ENCODE results near the gene ABCG4.
"Not testable (repeated sequence)": the region's sequence is repeated elsewhere in the genome, so short reads cannot be mapped to it uniquely, and the experiment has no call there.

ABCG4 gene

GRCh38 chr11:119184399-119184798 lies 35.5 kb downstream of the ABCG4 start:
- not testable (repeated sequence) for DNase-seq (ENCODE audit: low read depth)

DNA sequence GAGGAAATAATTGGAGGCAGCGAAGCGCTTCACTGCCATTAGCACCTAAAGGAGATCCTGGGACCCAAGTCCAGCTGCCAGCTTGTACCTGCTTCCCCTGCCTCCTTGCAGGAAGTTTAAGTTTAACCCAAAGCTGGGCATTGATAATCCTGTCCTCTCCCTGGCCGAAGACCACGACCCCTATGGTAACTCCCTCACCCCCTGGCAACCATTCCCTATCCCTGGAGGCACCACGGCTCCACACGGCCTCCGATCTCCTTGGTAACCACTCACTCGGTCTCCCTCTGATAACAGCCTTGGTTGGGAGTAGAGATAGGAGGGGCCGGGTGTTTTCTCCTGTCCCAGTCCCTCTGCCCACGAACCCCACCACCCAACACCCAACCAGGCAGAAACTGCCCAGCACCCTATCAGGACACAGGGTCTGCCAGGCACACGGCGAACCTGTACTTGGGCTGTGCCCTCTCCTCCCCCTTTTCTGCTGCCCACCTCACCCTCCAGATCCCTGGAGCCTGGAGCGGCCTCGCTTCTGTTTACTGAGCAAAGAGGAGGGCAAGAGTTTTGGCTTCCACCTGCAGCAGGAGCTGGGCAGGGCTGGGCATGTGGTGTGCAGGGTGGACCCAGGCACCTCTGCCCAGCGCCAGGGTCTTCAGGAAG lies 37.3 kb downstream of the ABCG4 start:
- DNase-seq (ENCODE audit: low read depth), result no peak

DNA sequence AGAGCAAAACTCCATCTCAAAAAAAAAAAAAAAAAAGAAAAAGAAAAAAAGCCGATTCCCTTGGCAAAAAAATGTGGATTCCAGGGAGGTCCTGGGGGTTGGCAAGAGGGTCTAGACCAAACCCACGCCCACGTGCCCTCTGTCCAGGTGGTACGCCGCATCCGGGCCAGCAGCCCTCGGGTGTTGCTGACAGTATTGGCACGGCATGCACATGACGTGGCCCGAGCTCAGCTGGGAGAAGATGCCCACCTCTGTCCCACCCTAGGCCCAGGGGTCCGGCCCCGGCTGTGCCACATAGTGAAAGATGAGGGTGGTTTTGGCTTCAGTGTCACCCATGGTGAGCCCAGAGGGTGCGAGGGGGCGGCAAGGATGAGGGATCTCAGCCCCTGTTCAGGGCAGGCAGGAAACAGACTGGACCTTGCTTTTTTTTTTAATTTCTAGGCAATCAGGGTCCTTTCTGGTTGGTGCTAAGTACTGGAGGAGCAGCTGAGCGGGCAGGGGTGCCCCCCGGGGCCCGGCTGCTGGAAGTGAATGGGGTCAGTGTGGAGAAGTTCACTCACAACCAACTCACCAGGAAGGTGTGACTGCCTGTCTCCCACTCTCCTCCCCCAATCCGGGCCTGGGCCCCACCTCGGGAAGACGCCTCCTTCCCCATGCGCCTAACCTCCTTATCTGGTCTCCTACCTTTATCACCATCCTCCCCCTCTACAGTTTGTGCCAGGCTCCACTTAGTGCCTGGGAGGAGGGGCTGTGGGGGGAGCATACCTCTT lies 38.5 kb downstream of the ABCG4 start:
- no peak for DNase-seq (ENCODE audit: low read depth)

DNA sequence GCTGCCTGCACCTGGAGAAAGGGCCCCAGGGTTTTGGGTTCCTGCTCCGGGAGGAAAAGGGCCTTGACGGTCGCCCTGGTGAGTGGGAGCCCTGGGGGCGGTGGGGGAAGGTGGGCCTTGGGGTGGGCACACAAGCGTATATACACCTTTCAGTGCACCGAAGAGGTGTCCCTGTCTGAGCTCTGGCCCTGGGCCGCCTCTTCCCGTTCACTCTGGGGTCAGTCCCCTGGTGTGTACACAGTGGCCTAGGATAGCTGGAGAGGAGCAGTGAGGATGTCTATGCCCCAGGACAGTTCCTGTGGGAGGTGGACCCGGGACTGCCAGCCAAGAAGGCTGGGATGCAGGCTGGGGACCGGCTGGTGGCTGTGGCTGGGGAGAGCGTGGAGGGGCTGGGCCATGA lies 39.2 kb downstream of the ABCG4 start:
- DNase-seq (ENCODE audit: low read depth), result no peak

DNA sequence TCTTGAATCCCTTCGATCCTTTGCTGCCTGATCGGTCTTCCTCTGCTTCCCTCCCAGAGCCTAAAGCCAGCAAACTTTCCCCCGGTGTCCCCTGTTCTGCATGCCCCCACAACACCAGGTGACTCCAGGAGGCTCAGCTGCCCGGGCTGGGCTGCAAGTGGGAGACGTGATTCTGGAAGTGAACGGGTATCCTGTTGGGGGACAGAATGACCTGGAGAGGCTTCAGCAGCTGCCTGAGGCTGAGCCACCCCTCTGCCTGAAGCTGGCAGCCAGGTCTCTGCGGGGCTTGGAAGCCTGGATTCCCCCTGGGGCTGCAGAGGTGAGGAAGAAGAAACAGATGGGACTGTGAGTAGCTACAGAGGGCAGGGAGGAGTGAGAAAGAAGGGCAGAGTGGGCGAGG lies 40.0 kb downstream of the ABCG4 start:
- DNase-seq (ENCODE audit: low read depth), result no peak

- DNase-seq (ENCODE audit: low read depth), result no peak
These were observed 40.5 kb downstream of the ABCG4 start for GRCh38 chr11:119189393-119189792.

DNA sequence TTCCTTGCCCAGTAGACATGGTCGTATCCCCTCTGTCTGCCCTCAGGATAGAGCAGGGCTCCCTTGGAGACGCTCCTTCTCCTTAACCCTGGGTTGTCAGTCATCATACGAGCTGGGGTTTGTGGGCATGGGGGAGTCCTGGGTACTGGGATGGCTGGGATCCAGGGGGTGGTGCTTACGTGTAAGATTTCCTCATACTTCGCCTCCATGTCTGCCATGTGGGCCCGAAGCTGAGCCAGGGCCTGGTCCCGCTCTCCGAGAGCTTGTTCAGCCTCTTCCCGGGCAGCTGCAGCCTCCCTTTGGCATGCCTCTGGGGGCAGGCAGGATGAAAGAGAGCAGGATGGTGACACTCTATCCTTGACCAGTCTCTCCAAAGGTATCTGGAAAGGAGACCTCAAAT lies 41.7 kb downstream of the ABCG4 start:
- no peak for DNase-seq (ENCODE audit: low read depth)

GRCh38 chr11:119191265-119191664 lies 42.4 kb downstream of the ABCG4 start:
- not testable (repeated sequence) for DNase-seq (ENCODE audit: low read depth)

DNA sequence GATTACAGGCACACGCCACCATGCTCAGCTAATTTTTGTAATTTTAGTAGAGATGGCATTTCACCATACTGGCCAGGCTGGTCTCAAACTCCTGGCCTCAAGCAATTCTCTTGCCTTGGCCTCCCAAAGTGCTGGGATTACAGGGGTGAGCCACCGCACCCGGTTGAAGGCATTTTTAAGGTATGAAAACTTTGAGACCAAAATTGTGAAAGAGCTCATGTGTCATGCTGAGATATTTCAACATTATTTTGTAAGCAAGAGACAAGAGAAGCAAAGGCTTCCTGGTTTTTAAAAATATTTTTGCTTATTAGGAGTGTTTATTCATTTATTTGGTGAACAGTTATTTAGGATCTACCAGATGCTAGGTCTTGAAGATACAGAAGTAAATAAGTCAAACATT lies 43.3 kb downstream of the ABCG4 start:
- no peak for DNase-seq (ENCODE audit: low read depth)

DNA sequence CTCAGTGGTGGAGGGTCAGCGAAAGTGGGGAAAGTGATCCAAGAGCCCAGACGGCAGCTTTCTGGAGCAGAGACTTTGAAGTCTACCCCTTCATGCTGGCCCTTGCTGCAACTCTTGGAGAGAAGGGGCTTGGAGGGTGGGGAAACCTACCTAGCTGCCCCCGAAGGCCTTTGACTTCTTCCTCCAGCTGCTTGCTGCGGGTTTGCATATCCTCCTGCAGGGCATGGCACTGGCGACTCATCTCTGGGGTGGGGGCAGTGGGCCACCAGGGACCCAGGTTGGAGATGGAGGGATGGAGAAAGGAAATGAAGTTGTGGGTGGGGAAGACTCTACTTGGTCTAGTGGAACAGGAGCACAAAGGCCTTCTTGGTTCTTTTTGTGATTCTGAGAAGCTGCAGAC lies 44.1 kb downstream of the ABCG4 start:
- no peak for DNase-seq (ENCODE audit: low read depth)

- DNase-seq (ENCODE audit: low read depth), result no peak
These were observed 44.8 kb downstream of the ABCG4 start for GRCh38 chr11:119193626-119194025.

GRCh38 chr11:119194811-119195440 lies 46.1 kb downstream of the ABCG4 start:
- no peak for DNase-seq (ENCODE audit: low read depth)

GRCh38 chr11:119195680-119196079 lies 46.8 kb downstream of the ABCG4 start:
- DNase-seq (ENCODE audit: low read depth), result peak; percentile 78

- DNase-seq (ENCODE audit: low read depth), result peak; percentile 80
These were observed 48.1 kb downstream of the ABCG4 start for GRCh38 chr11:119196833-119197483.

- DNase-seq (ENCODE audit: low read depth), result no peak
These were observed 50.1 kb downstream of the ABCG4 start for GRCh38 chr11:119198925-119199324.

DNA sequence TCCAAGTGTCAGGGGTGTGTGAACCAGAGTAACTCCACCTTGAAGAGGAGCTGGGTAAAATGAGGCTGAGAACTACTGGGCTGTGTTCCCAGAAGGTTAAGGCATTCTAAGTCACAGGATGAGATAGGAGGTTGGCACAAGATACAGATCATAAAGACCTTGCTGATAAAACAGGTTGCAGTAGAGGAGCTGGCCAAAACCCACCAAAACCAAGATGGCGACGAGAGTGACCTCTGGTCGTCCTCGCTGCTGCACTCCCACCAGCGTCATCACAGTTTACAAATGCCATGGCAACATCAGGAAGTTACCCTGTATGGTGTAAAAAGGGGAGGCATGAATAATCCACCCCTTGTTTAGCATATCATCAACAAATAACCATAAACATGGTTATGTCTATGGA lies 52.4 kb downstream of the ABCG4 start:
- DNase-seq (ENCODE audit: low read depth), result not testable (repeated sequence)

- no peak for DNase-seq (ENCODE audit: low read depth)
These were observed 53.7 kb downstream of the ABCG4 start for GRCh38 chr11:119202554-119202953.

DNA sequence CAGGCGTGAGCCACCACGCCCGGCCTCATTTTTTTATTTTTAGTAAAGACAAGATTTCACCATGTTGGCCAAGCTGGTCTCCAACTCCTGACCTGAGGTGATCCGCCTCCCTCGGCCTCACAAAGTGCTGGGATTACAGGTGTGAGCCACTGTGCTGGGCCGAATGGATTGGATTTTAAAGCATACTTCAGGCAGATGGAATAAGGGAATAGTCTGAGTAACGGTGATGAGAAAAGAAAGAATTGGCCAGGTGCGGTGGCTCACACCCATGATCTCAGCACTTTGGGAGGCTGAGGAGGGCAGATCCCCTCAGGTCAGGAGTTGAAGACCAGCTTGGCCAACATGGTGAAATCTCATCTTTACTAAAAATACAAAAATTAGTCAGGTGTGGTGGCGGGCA lies 55.2 kb downstream of the ABCG4 start:
- DNase-seq (ENCODE audit: low read depth), result no peak

DNA sequence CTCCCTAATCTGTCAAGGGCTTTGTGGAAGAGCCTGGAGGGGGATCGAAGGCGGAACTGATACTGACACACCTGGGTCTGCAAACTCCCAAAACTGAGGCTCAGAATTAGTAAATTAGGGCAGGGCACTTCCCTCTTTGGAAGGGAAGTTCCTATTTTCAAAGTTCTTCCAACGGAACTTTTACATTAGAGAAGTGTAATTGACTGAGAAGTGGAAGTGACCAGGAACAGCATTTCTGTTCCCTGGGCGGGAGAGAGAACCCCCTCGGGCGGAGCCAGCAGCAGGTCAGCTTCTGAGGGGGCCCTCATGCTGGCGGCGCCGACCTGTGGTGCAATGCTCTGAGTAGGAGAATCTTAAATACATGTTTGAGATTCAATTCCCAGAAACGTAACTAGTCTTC lies 56.2 kb downstream of the ABCG4 start:
- no peak for DNase-seq (ENCODE audit: low read depth)

DNA sequence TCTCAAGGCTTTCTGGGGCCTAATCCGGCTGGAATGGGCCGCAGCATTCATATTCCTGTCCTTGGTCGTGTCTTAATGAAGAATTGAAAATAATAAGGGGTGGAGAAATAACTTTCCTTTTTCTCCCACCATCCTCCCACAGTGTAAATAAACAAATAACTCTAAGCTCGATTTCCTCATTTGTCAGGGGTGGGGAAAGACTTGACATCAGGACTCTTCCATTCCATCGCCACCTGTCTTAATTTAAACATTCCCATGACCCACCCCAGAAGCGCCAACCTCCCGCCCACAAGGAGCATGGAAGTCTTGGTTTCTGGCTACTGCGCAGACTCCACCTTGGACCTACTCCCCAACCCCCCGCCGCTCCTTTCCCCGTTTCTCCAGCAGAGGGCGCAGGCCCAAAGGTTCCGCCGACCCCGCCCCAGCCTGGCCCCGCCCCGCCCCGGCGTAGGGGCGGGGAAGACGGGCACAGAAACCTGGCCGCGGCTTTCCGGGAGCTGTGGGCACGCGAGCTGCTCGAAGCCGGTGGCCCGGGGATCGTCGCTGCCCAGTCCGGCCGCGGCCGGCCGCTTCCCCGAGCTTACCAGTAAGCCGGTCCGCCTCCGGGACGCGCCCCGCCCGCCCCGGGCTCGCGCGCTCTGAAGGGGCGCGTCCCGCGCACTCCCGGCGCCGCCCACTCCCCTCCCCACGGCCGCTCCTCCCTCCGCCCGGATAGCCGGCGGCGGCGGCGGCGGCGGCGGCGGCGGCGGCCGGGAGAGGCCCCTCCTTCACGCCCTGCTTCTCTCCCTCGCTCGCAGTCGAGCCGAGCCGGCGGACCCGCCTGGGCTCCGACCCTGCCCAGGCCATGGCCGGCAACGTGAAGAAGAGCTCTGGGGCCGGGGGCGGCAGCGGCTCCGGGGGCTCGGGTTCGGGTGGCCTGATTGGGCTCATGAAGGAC lies 57.0 kb downstream of the ABCG4 start, which contains the start of gene CBL:
Gene CBL, plus strand, starts transcription at position 766 of the 937 bp plus-strand sequence. Its CDS starts 79 bp downstream, at position 845.
- peak; percentile 90 for DNase-seq (ENCODE audit: low read depth)
